ENCODE data around the gene BCAS3.

BCAS3 gene

GRCh38 chr17:61118871-61119270 lies 441.2 kb downstream of the BCAS3 start:
- TF ChIP-seq, protein P1, sequence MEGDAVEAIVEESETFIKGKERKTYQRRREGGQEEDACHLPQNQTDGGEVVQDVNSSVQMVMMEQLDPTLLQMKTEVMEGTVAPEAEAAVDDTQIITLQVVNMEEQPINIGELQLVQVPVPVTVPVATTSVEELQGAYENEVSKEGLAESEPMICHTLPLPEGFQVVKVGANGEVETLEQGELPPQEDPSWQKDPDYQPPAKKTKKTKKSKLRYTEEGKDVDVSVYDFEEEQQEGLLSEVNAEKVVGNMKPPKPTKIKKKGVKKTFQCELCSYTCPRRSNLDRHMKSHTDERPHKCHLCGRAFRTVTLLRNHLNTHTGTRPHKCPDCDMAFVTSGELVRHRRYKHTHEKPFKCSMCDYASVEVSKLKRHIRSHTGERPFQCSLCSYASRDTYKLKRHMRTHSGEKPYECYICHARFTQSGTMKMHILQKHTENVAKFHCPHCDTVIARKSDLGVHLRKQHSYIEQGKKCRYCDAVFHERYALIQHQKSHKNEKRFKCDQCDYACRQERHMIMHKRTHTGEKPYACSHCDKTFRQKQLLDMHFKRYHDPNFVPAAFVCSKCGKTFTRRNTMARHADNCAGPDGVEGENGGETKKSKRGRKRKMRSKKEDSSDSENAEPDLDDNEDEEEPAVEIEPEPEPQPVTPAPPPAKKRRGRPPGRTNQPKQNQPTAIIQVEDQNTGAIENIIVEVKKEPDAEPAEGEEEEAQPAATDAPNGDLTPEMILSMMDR (IDR thresholded peaks at IDR 0.05; ENCODE audit: insufficient read depth, low read depth, low read length, missing control alignments), result no peak
- DNase-seq (ENCODE audit: low read depth), result no peak
- H3K4me3 ChIP-seq (ENCODE audit: low read length), result no peak overlapping the region

DNA sequence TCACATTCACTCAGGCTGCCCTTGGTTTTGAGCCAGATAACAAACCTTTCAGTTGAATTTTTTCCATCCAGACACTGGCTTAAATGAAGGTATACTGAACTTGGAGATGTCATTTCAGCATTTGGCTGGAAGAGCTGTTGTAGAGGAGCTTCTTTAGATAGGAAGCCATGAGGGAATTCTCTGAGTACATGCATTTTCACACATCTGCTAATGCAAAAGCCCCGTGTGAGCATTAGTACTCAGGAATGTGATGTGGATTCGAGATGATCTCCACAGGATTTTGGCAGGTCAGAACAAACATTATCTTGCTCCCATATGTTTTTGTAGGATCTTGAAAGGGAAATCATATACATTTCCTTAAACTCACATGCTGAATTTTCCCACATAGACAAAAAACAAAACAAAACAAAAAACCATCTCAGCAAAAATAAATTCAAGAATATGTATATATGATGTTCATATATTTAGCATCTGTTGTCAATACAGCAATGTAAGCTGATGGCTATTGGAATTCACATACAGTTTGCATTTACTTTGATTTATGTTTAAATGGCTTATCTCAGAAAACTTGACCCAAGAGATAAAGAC lies 444.8 kb downstream of the BCAS3 start:
- no peak overlapping the region for H3K4me3 ChIP-seq (ENCODE audit: low read length)
- TF ChIP-seq, protein P1 (IDR thresholded peaks at IDR 0.05; ENCODE audit: insufficient read depth, low read depth, low read length, missing control alignments), result no peak
- no peak for DNase-seq (ENCODE audit: low read depth)

GRCh38 chr17:61124562-61124961 lies 446.9 kb downstream of the BCAS3 start:
- TF ChIP-seq, protein P1 (IDR thresholded peaks at IDR 0.05; ENCODE audit: insufficient read depth, low read depth, low read length, missing control alignments), result no peak
- H3K4me3 ChIP-seq (ENCODE audit: low read length), result no peak overlapping the region
- DNase-seq (ENCODE audit: low read depth), result peak; percentile 8

DNA sequence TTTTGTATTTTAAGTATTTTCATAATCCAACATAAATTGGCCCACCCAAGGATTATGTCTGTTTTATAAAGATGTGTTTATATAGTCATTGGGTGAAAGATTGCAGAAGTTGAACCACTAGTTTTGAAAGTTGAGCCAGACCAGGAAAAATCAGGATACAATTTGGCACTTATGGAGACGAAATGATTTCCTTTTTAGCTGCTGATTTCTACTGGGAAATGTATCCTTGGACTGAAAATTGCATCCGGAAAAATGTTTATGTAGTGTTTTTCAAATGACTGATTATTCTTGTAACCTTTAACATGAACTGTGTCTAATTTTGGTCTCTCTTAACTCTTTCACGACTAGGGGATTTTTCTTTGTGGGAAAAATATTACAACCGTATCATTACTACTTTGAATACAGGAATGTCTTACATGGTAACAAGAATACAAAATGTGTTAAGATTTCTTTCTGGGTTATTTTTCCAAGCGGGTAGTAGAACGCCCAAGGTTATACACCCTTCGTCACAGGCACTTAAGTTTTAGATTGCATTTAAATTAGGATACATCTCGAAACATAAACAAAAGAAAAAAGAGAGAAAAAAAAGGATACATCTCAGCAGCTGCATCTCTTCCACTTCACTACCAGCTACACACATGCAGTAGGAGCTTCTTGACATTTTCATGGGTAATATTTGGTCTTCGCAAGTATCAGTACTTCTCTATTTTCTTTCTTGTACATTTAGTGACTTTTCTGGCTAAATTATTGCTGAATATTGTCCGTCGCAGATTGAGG lies 449.0 kb downstream of the BCAS3 start:
- no peak for DNase-seq (ENCODE audit: low read depth)
- TF ChIP-seq, protein P1 (IDR thresholded peaks at IDR 0.05; ENCODE audit: insufficient read depth, low read depth, low read length, missing control alignments), result no peak
- no peak overlapping the region for H3K4me3 ChIP-seq (ENCODE audit: low read length)

DNA sequence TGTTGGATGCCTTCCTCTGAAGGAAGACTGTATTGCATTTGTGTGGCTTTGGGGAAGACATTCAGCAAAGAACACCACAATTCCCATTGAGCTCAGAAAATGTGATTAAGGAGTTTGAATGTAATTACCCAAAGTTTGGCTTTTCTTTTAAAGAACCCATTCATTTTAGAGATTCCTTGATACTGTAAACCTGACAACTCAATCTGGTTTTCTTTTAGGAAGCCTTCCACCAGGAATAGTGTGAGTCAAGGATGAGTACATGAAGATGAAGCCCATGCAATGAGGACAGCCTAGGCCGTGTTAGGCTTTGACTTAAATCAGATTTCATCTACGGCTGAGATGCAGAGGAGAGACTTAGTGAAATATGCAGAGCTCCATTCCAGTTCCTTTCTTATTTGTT lies 450.3 kb downstream of the BCAS3 start:
- DNase-seq (ENCODE audit: low read depth), result no peak
- TF ChIP-seq, protein P1 (IDR thresholded peaks at IDR 0.05; ENCODE audit: insufficient read depth, low read depth, low read length, missing control alignments), result no peak
- H3K4me3 ChIP-seq (ENCODE audit: low read length), result no peak overlapping the region

DNA sequence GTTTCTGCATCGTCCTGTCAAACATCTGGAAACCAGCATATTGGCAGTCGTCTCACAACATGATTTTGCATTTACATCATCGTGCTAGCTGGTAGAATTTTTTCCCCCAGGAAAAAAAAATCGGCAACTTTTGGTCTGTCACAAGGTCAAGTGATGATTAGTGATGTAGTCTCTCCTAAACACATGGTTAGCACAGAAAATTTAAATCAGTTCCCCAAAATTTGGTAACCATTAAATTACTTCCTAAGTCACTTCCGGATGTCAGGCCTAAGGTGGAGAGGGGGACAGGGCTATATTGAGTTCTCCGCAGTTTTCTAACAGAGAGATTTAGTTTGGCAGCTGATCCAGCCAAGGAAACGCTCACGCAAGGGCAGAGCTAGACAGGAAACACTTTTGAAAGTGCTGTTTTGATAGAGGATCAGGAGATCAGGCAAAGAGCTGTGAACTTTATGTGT lies 451.0 kb downstream of the BCAS3 start:
- TF ChIP-seq, protein P1 (IDR thresholded peaks at IDR 0.05; ENCODE audit: insufficient read depth, low read depth, low read length, missing control alignments), result no peak
- H3K4me3 ChIP-seq (ENCODE audit: low read length), result no peak overlapping the region
- DNase-seq (ENCODE audit: low read depth), result no peak
